Measurements from ENCODE around the gene MPO. TPM values are rescaled to one million over a fixed set of nuclear protein-coding genes. Genes with fewer than 3 reads are reported as not detected.

MPO gene
- total RNA-seq, 1 donor from 2014 or later = not detected

DNA sequence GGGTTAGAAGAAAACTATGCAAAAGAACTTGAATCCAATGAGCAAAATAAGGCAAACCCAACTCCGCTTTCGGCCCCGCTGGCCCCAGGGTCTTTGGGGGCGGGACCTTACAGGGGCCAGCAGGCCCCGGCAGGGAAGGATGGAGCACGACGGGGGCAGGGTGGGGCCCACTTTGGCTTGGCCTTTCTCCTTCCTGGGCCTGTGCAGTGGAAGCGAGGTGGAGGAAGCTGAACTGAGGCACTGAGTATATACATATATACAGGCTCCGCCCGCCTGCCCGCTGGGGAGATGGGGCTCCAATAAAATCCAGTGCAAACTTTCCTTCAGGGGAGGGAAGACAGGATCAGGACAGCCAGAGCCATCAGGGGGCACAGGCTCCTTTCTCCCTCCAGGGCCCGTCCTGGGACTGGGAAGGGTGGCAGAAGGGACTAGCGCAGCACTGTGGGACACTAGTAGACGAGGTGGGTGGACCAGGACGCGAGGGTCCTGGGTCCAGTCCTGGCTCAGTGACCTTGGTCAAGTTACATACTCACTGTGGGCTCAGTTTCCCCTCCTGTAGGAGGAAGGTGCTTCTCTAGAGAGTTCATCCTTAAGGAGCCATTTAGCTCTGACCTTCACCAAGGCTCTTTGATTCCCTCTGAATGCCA lies 20.9 kb upstream of the MPO start:
- H3K27me3 Mint-ChIP-seq (ENCODE audit: unreplicated experiment) = peaks cover 15% of the 10 kb centered on the region
- H3K27ac Mint-ChIP-seq (ENCODE audit: unreplicated experiment) = no peak overlapping the region
- no peak overlapping the region for H3K4me3 Mint-ChIP-seq (ENCODE audit: unreplicated experiment)
- no peaks in the 10 kb centered on the region for H3K4me1 Mint-ChIP-seq (ENCODE audit: unreplicated experiment)
- peak; percentile 81 for DNase-seq (ENCODE audit: extremely low spot score, unreplicated experiment)
- H3K9me3 Mint-ChIP-seq (ENCODE audit: unreplicated experiment) = no peaks in the 10 kb centered on the region
- H3K36me3 Mint-ChIP-seq (ENCODE audit: unreplicated experiment) = no peaks in the 10 kb centered on the region
- TF ChIP-seq, protein P1, sequence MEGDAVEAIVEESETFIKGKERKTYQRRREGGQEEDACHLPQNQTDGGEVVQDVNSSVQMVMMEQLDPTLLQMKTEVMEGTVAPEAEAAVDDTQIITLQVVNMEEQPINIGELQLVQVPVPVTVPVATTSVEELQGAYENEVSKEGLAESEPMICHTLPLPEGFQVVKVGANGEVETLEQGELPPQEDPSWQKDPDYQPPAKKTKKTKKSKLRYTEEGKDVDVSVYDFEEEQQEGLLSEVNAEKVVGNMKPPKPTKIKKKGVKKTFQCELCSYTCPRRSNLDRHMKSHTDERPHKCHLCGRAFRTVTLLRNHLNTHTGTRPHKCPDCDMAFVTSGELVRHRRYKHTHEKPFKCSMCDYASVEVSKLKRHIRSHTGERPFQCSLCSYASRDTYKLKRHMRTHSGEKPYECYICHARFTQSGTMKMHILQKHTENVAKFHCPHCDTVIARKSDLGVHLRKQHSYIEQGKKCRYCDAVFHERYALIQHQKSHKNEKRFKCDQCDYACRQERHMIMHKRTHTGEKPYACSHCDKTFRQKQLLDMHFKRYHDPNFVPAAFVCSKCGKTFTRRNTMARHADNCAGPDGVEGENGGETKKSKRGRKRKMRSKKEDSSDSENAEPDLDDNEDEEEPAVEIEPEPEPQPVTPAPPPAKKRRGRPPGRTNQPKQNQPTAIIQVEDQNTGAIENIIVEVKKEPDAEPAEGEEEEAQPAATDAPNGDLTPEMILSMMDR (IDR thresholded peaks at IDR 0.05) = no peak

DNA sequence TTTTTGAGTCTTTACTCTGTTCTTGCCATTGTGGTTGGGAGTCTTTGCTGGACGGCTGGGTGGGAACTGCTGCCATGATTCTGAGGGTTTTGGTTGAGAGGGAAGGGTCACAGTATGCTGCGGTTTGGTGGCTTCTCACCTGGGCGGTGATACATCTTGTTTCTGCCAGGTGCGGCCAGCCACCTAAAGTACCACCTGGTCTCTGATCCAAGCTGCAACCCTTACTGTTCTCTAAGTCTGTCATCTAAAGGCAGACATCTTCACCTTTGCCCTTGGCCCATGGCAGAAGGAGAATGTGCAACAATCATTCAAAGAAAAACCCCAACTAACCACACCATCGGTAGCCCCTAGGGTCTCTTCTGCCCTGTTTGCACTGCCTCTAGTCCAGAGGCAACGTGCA lies 19.6 kb upstream of the MPO start:
- Mint-ChIP-seq H3K9me3 (ENCODE audit: unreplicated experiment) (no peaks in the 10 kb centered on the region), H3K4me3 (ENCODE audit: unreplicated experiment) (no peak overlapping the region), H3K4me1 (ENCODE audit: unreplicated experiment) (no peaks in the 10 kb centered on the region), H3K27ac (ENCODE audit: unreplicated experiment) (no peak overlapping the region), H3K27me3 (ENCODE audit: unreplicated experiment) (peaks cover 19% of the 10 kb centered on the region), H3K36me3 (ENCODE audit: unreplicated experiment) (no peaks in the 10 kb centered on the region)
- TF ChIP-seq, protein P1 (IDR thresholded peaks at IDR 0.05) = no peak
- peak; percentile 64 for DNase-seq (ENCODE audit: extremely low spot score, unreplicated experiment)

DNA sequence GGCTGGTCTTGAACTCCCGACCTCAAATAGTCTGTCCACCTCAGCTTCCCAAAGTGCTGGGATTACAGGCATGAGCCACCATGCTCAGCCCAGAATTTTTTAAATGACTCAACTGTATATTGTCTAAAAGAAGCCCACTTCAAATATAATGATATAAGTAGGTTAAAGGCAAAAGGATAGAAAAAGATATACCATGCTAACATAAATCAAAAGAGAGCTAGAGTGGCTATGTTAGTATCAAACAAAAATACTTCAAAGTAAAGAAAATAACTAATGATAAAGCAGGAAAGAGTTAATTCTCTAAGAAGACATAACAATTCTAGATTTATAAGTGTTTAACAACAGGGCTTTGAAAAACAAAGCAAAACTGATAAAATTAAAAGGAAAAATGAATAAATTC lies 13.3 kb upstream of the MPO start:
- Mint-ChIP-seq H3K9me3 (ENCODE audit: unreplicated experiment) (no peaks in the 10 kb centered on the region), H3K4me1 (ENCODE audit: unreplicated experiment) (no peaks in the 10 kb centered on the region), H3K27ac (ENCODE audit: unreplicated experiment) (no peak overlapping the region), H3K27me3 (ENCODE audit: unreplicated experiment) (peaks cover 39% of the 10 kb centered on the region), H3K36me3 (ENCODE audit: unreplicated experiment) (no peaks in the 10 kb centered on the region), H3K4me3 (ENCODE audit: unreplicated experiment) (no peak overlapping the region)
- no peak for DNase-seq (ENCODE audit: extremely low spot score, unreplicated experiment)
- TF ChIP-seq, protein P1 (IDR thresholded peaks at IDR 0.05) = no peak

DNA sequence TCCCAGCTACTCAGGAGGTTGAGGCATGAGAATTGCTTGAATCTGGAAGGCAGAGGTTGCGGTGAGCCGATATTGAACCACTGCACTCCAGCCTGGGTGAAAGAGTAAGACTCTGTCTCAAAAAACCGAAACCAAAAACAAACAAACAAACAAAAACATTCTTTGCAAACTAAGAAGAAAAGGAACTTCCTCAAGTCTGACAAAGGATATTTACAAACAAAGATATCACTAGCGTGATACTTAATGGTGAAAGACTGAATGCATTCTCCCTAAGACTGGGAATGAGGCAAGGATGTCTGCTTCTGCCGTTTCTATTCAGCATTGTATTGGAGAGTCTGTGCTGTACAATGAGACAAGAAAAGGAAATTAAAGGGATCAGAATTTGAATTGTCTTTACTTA lies 10.5 kb upstream of the MPO start:
- Mint-ChIP-seq H3K36me3 (ENCODE audit: unreplicated experiment) (no peaks in the 10 kb centered on the region), H3K9me3 (ENCODE audit: unreplicated experiment) (no peaks in the 10 kb centered on the region), H3K4me3 (ENCODE audit: unreplicated experiment) (no peak overlapping the region), H3K4me1 (ENCODE audit: unreplicated experiment) (no peaks in the 10 kb centered on the region), H3K27ac (ENCODE audit: unreplicated experiment) (no peak overlapping the region), H3K27me3 (ENCODE audit: unreplicated experiment) (peaks cover 26% of the 10 kb centered on the region)
- DNase-seq (ENCODE audit: extremely low spot score, unreplicated experiment) = no peak
- TF ChIP-seq, protein P1 (IDR thresholded peaks at IDR 0.05) = no peak

DNA sequence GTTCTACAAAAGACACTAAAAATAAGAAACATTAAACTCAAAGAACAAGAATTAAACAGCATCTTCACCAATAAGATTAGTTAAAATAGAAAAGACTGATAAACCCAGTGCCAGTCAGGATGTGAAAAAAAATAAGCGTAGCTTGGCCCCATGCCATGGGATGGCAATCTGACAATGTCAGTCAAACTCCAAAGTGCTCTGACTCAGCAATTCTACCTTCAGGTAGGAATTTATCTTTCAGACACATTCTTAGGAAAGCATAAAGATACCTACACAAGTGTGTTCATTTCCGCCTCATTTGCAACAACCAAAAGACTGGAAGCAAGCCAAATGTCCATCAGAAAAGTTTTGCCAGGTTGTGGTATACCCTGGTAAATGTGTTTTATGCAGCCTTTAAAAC lies 9.1 kb upstream of the MPO start:
- Mint-ChIP-seq H3K4me3 (ENCODE audit: unreplicated experiment) (no peak overlapping the region), H3K36me3 (ENCODE audit: unreplicated experiment) (no peaks in the 10 kb centered on the region), H3K4me1 (ENCODE audit: unreplicated experiment) (peaks cover 2% of the 10 kb centered on the region), H3K9me3 (ENCODE audit: unreplicated experiment) (no peaks in the 10 kb centered on the region), H3K27me3 (ENCODE audit: unreplicated experiment) (peaks cover 23% of the 10 kb centered on the region), H3K27ac (ENCODE audit: unreplicated experiment) (no peak overlapping the region)
- TF ChIP-seq, protein P1 (IDR thresholded peaks at IDR 0.05) = no peak
- peak; percentile 8 for DNase-seq (ENCODE audit: extremely low spot score, unreplicated experiment)
